Osteoblast (primary cell): ENCODE data around the gene PIGM. TPM values are rescaled to one million over a fixed set of nuclear protein-coding genes. Genes with fewer than 3 reads are reported as not detected.
"Not testable (repeated sequence)": the region's sequence is repeated elsewhere in the genome, so short reads cannot be mapped to it uniquely, and the experiment has no call there.

Source experiments
- DNase-seq: peaks from one replicate; pipeline ENCODE4 v3.0.0; 2011; ENCODE audit warnings: low spot score, mixed read lengths; ENCODE audit not compliant: insufficient read length; ENCODE audit errors: missing footprints
- H2AFZ ChIP-seq: 2 replicates; pipeline ENCODE4 v1.6.0; 2011; ENCODE audit warnings: mild to moderate bottlenecking, low read length
- H3K27ac ChIP-seq: 2 replicates; pipeline ENCODE4 v1.5.1; 2011; ENCODE audit warnings: mild to moderate bottlenecking, low read depth, low read length, moderate library complexity
- H3K27me3 ChIP-seq: 2 replicates; pipeline ENCODE4 v1.6.0; 2012; ENCODE audit warnings: mild to moderate bottlenecking, control low read depth, inconsistent platforms, low read length, moderate library complexity; ENCODE audit not compliant: insufficient read depth
- H3K36me3 ChIP-seq: 2 replicates; pipeline ENCODE4 v1.5.1; 2011; ENCODE audit warnings: mild to moderate bottlenecking, low read length, control low read depth, moderate library complexity; ENCODE audit not compliant: insufficient read depth
- H3K4me1 ChIP-seq: 2 replicates; pipeline ENCODE4 v1.5.1; 2011; ENCODE audit warnings: mild to moderate bottlenecking, low read length, control low read depth, moderate library complexity; ENCODE audit not compliant: insufficient read depth
- H3K4me2 ChIP-seq: 2 replicates; pipeline ENCODE4 v1.6.0; 2011; ENCODE audit warnings: mild to moderate bottlenecking, low read length; ENCODE audit not compliant: insufficient read depth
- H3K4me3 ChIP-seq: fragments of 200-600 bp; sonication (generic); 3 replicates; pipeline ENCODE4 v1.5.1; 2012; ENCODE audit warnings: mild to moderate bottlenecking, low read length, inconsistent platforms; ENCODE audit not compliant: insufficient read depth
- H3K79me2 ChIP-seq: 2 replicates; pipeline ENCODE4 v1.6.0; 2012; ENCODE audit warnings: mild to moderate bottlenecking, low read length, control low read depth, inconsistent platforms; ENCODE audit not compliant: insufficient read depth
- H3K9me3 ChIP-seq: 2 replicates; pipeline ENCODE4 v1.5.1; 2011; ENCODE audit warnings: low read depth, low read length, control low read depth
- H4K20me1 ChIP-seq: 2 replicates; pipeline ENCODE4 v1.6.0; 2012; ENCODE audit warnings: mild to moderate bottlenecking, low read length, control low read depth; ENCODE audit not compliant: insufficient read depth
- total RNA-seq: library from RNA; depleted of rRNA; stranded (reverse); fragments of >200 nt; gene quantifications from 2 replicates; pipeline ENCODE4 v1.2.3, GENCODE V29; 2012
- TF ChIP-seq, protein P1 (sequence below): IDR thresholded peaks from 2 replicates; pipeline ENCODE4 v1.5.1; 2011; ENCODE audit warnings: mild to moderate bottlenecking, low read depth, low read length, moderate library complexity; ENCODE audit errors: extremely low read depth

PIGM gene
- total RNA-seq, 1 donor, result 7.2 TPM

DNA sequence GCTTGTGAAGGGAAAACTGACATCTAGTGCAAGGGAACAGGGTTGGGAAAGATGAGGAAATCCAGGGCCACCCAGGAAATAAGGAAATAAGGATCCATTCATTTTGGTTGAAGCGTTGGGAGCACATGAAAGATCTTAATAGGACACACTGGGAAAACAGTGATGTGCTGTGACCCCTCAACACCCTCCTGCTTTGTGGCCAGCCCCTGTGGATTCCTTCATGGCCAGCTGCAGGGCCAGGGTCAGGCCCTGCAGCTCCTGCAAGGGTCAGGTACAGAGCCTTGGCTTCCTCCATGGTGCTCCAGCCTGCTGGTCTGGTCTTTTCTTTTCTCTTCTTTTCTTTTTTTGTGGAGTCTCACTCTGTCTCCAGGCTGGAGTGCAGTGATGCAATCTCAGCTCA is 18.8 kb upstream of the PIGM start:
- no peaks in the 10 kb centered on the region for H4K20me1 ChIP-seq
- no peaks in the 10 kb centered on the region for H3K36me3 ChIP-seq
- TF ChIP-seq, protein P1, sequence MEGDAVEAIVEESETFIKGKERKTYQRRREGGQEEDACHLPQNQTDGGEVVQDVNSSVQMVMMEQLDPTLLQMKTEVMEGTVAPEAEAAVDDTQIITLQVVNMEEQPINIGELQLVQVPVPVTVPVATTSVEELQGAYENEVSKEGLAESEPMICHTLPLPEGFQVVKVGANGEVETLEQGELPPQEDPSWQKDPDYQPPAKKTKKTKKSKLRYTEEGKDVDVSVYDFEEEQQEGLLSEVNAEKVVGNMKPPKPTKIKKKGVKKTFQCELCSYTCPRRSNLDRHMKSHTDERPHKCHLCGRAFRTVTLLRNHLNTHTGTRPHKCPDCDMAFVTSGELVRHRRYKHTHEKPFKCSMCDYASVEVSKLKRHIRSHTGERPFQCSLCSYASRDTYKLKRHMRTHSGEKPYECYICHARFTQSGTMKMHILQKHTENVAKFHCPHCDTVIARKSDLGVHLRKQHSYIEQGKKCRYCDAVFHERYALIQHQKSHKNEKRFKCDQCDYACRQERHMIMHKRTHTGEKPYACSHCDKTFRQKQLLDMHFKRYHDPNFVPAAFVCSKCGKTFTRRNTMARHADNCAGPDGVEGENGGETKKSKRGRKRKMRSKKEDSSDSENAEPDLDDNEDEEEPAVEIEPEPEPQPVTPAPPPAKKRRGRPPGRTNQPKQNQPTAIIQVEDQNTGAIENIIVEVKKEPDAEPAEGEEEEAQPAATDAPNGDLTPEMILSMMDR, result no peak
- H3K4me2 ChIP-seq, result no peak overlapping the region
- no peak overlapping the region for H2AFZ ChIP-seq
- H3K4me3 ChIP-seq, result no peak overlapping the region
- peaks cover 7% of the 10 kb centered on the region for H3K4me1 ChIP-seq
- DNase-seq, result no peak
- H3K9me3 ChIP-seq, result no peaks in the 10 kb centered on the region
- no peaks in the 10 kb centered on the region for H3K79me2 ChIP-seq
- H3K27me3 ChIP-seq, result peaks cover 49% of the 10 kb centered on the region
- H3K27ac ChIP-seq, result no peak overlapping the region

DNA sequence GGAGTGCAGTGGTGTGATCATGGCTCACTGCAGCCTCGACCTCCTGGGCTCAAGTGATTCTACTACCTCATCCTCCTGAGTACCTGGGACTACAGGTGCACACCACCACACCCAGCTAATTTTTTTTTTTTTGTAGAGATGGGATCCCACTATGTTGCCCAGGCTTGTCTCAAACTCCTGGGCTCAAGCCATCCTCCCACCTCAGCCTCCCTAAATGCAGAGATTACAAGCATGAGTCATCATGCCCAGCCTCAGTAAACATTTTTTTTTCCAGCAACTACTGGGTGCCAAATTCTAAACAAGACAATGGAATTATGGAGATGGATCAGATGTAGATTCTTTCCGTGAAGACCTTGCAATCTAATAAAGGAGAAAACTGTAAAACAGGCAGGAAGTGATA is 18.4 kb upstream of the PIGM start:
- H2AFZ ChIP-seq, H3K4me1 ChIP-seq, H3K36me3 ChIP-seq, H3K4me2 ChIP-seq, H3K9me3 ChIP-seq, DNase-seq, H3K4me3 ChIP-seq, H3K27ac ChIP-seq, H3K79me2 ChIP-seq, H4K20me1 ChIP-seq: not testable (repeated sequence)
- peaks cover 49% of the 10 kb centered on the region for H3K27me3 ChIP-seq

DNA sequence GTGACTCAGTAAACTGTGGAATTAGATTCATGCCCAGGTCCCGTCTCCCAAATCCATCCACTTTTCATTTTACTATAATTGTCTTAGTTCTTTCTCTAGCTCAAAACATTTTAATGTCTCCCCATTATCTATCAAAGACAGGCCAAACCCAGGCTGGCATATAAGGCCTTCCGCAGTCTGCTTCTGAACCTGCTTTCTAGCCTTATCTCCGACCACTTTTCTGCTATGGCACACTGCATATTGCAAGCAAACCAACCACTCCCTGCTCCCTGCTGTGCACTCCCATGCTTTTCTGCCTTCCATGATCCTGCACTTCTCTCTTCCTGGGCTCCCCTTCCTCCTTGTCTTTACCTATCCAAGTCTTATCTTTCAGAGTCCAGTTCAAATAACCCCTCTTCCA is 17.3 kb upstream of the PIGM start:
- no peaks in the 10 kb centered on the region for H3K9me3 ChIP-seq
- H3K36me3 ChIP-seq, result no peaks in the 10 kb centered on the region
- no peaks in the 10 kb centered on the region for H3K79me2 ChIP-seq
- H3K27ac ChIP-seq, result no peak overlapping the region
- TF ChIP-seq, protein P1, result no peak
- peaks cover 7% of the 10 kb centered on the region for H3K4me1 ChIP-seq
- H4K20me1 ChIP-seq, result no peaks in the 10 kb centered on the region
- no peak for DNase-seq
- no peak overlapping the region for H2AFZ ChIP-seq
- no peak overlapping the region for H3K4me2 ChIP-seq
- no peak overlapping the region for H3K4me3 ChIP-seq
- peaks cover 41% of the 10 kb centered on the region for H3K27me3 ChIP-seq

DNA sequence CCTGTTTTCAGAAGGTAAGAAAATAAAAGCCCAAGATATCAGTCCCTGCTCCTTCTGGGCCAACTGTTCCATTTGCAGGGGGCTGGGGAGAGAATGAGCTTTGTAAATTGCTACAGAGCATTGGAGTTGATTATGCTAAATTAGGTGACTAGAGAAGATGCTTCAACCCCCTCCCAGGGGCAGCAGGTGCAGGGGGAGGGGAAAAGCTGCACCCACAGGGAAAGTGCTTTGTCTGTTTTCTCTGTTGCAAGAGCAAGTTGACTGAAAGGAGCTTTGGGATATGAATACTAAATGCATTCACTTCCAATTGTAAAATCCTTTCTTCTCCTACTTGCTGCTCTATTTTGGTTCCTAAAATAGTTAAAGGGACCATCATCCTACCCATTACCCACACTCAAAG is 16.5 kb upstream of the PIGM start:
- Histone ChIP-seq H3K4me1 (peaks cover 7% of the 10 kb centered on the region), H4K20me1 (no peaks in the 10 kb centered on the region), H3K27ac (no peak overlapping the region), H3K27me3 (peaks cover 37% of the 10 kb centered on the region), H2AFZ (no peak overlapping the region), H3K79me2 (no peaks in the 10 kb centered on the region), H3K4me3 (no peak overlapping the region), H3K9me3 (no peaks in the 10 kb centered on the region), H3K36me3 (no peaks in the 10 kb centered on the region), H3K4me2 (no peak overlapping the region)
- DNase-seq, result no peak
- TF ChIP-seq, protein P1, result no peak
